Measurements from ENCODE around the gene KCNE5.
"Not testable (repeated sequence)": the region's sequence is repeated elsewhere in the genome, so short reads cannot be mapped to it uniquely, and the experiment has no call there.

KCNE5 gene

DNA sequence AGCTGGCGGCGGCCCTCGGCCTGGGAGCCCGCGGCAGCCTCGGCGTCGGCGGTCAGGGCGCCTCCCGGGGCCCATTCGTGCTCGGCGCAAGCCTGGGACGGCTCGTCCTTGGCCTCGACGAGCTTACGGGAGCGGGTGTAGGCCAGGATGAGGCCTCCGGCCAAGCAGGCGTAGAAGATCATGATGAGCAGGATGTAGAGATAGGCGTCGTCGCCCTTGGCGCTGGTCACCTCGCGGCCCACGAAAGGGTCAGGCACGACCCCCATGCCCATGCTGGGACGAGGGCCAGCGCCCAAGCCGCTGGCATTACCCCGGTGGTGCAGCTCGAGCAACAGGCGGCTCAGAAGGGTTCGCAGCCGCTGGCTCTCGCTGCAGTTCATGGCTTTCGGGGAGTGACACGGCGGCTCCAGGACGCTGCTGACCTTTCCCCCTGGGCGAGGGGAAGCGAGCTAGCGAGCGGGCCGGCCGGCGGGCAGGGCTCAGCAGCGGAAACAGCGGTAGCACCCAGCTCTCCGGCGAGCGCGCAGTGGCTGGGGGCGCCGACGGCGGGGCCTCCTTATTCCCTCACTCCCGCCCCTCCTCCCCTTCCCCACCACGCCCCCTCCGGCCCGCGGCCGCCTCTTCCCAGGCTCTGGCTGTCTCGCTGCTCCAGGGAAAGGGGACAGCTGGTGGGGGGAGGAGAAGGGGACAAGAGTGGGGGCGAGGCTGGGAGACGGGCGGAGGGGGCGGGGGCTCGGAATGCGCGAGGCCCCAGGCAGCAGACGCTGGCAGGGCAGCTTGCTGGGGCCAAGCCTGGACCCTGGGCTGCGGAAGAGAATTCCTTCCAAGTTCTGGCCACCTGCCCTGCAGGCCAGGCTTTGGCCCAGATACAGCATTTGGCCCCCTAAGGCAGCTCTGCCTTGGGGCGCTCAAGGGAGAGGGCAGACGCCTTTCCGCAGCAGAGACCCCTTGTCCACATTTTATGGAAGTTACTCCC lies at the start of gene KCNE5:
TSS of gene KCNE5 (minus strand) at position 532 of the 976 bp plus-strand sequence. CDS start at position 380, 152 bp downstream.
- Histone ChIP-seq H2AFZ (ENCODE audit: low read length) (no peak within 1 kb of the TSS), H3K36me3 (replicated peaks; ENCODE audit: insufficient read depth, low read length) (no peaks in the 10 kb centered on the region), H4K20me1 (ENCODE audit: insufficient read depth, low read length) (no peaks in the 10 kb centered on the region), H3K9me2 (replicated peaks; ENCODE audit: insufficient read depth, low read length) (no peaks in the 10 kb centered on the region), H3K4me3 (ENCODE audit: low read length) (no peak within 1 kb of the TSS), H3K9ac (ENCODE audit: low read length) (no peak within 1 kb of the TSS), H3K27ac (ENCODE audit: low read length) (no peak within 1 kb of the TSS), H3F3A (ENCODE audit: insufficient read depth, low read length) (no peaks in the 10 kb centered on the region), H3K4me2 (ENCODE audit: low read depth, low read length) (no peak within 1 kb of the TSS), H3K9me3 (replicated peaks; ENCODE audit: insufficient read depth, low read length) (no peaks in the 10 kb centered on the region), H3K27me3 (replicated peaks; ENCODE audit: insufficient read depth, low read length) (no peaks in the 10 kb centered on the region), H3K79me2 (ENCODE audit: low read length) (no peaks in the 10 kb centered on the region), H3K4me1 (ENCODE audit: low read length) (no peaks in the 10 kb centered on the region)
- no peak for TF ChIP-seq EZH2 (optimal IDR thresholded peaks at IDR 0.05; ENCODE audit: low read depth, low read length)
- no peak for TF ChIP-seq EZH2phosphoT487 (IDR thresholded peaks at IDR 0.05; ENCODE audit: low read length)
- TF ChIP-seq CTCF (IDR thresholded peaks at IDR 0.05; ENCODE audit: low read length) = no peak
- no peak for DNase-seq

DNA sequence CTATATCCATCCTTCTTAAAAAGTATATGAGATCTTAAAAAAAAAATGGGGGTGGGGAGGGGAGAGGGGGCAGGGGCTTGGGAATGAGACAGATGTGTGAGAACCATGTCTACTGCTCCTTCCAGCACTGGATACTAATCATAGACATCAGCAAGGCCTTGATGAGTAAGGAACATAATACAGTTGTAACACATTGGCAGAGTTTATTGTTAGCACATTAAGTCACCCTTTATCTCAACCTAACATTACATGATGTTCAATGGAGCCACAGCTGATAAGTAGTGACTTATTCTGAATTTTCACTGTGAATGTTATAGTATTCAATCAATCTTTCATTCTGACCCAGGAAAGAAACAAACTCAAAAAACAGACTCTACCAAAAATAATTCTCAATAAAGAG lies 47.3 kb upstream of the KCNE5 start:
- Histone ChIP-seq H3K9ac (ENCODE audit: low read length) (no peak overlapping the region), H3K27me3 (replicated peaks; ENCODE audit: insufficient read depth, low read length) (no peaks in the 10 kb centered on the region), H3K79me2 (ENCODE audit: low read length) (no peaks in the 10 kb centered on the region), H3K9me3 (replicated peaks; ENCODE audit: insufficient read depth, low read length) (no peaks in the 10 kb centered on the region), H3K9me2 (replicated peaks; ENCODE audit: insufficient read depth, low read length) (no peaks in the 10 kb centered on the region), H3K36me3 (replicated peaks; ENCODE audit: insufficient read depth, low read length) (no peaks in the 10 kb centered on the region), H3K4me3 (ENCODE audit: low read length) (no peak overlapping the region), H3K4me2 (ENCODE audit: low read depth, low read length) (no peak overlapping the region), H3K27ac (ENCODE audit: low read length) (no peak overlapping the region), H3F3A (ENCODE audit: insufficient read depth, low read length) (no peaks in the 10 kb centered on the region), H2AFZ (ENCODE audit: low read length) (no peak overlapping the region), H3K4me1 (ENCODE audit: low read length) (no peaks in the 10 kb centered on the region), H4K20me1 (ENCODE audit: insufficient read depth, low read length) (no peaks in the 10 kb centered on the region)
- no peak for TF ChIP-seq EZH2phosphoT487 (IDR thresholded peaks at IDR 0.05; ENCODE audit: low read length)
- no peak for TF ChIP-seq CTCF (IDR thresholded peaks at IDR 0.05; ENCODE audit: low read length)
- no peak for TF ChIP-seq EZH2 (optimal IDR thresholded peaks at IDR 0.05; ENCODE audit: low read depth, low read length)
- no peak for DNase-seq

GRCh38 chrX:109671170-109671569 lies 46.2 kb upstream of the KCNE5 start:
- H3K79me2 ChIP-seq (ENCODE audit: low read length); H3K9me3 ChIP-seq (replicated peaks; ENCODE audit: insufficient read depth, low read length); H3K9me2 ChIP-seq (replicated peaks; ENCODE audit: insufficient read depth, low read length); H3K4me1 ChIP-seq (ENCODE audit: low read length); H3K9ac ChIP-seq (ENCODE audit: low read length); DNase-seq; H3K4me3 ChIP-seq (ENCODE audit: low read length); H3K27ac ChIP-seq (ENCODE audit: low read length); H3K36me3 ChIP-seq (replicated peaks; ENCODE audit: insufficient read depth, low read length); H4K20me1 ChIP-seq (ENCODE audit: insufficient read depth, low read length); H3K27me3 ChIP-seq (replicated peaks; ENCODE audit: insufficient read depth, low read length); H2AFZ ChIP-seq (ENCODE audit: low read length); H3F3A ChIP-seq (ENCODE audit: insufficient read depth, low read length); H3K4me2 ChIP-seq (ENCODE audit: low read depth, low read length): not testable (repeated sequence)

DNA sequence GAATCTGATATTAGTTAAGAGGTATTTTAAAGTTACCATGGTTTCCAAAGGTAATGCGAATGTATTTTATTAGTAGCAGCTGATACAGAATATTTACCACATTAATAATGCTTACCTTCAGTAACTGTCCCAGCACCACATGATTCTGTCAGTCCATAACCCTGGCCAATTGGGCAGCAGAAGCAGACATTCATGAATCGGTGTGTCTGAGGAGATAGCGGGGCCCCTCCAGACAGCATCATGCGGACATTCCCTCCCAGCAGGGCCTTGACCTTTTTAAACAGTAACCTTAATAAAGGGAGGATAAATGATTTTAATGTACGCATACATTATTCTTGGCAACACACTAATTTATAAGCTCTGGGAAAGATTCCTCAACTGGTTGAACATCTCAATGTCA lies 43.0 kb upstream of the KCNE5 start:
- no peak overlapping the region for H3K4me2 ChIP-seq (ENCODE audit: low read depth, low read length)
- no peaks in the 10 kb centered on the region for H3K36me3 ChIP-seq (replicated peaks; ENCODE audit: insufficient read depth, low read length)
- DNase-seq = no peak
- H3K9me3 ChIP-seq (replicated peaks; ENCODE audit: insufficient read depth, low read length) = no peaks in the 10 kb centered on the region
- no peaks in the 10 kb centered on the region for H3K27me3 ChIP-seq (replicated peaks; ENCODE audit: insufficient read depth, low read length)
- H3K79me2 ChIP-seq (ENCODE audit: low read length) = no peaks in the 10 kb centered on the region
- H4K20me1 ChIP-seq (ENCODE audit: insufficient read depth, low read length) = no peaks in the 10 kb centered on the region
- H3K27ac ChIP-seq (ENCODE audit: low read length) = no peak overlapping the region
- no peaks in the 10 kb centered on the region for H3K9me2 ChIP-seq (replicated peaks; ENCODE audit: insufficient read depth, low read length)
- TF ChIP-seq EZH2 (optimal IDR thresholded peaks at IDR 0.05; ENCODE audit: low read depth, low read length) = no peak
- TF ChIP-seq EZH2phosphoT487 (IDR thresholded peaks at IDR 0.05; ENCODE audit: low read length) = no peak
- TF ChIP-seq CTCF (IDR thresholded peaks at IDR 0.05; ENCODE audit: low read length) = no peak
- no peaks in the 10 kb centered on the region for H3F3A ChIP-seq (ENCODE audit: insufficient read depth, low read length)
- H3K4me3 ChIP-seq (ENCODE audit: low read length) = no peak overlapping the region
- no peak overlapping the region for H2AFZ ChIP-seq (ENCODE audit: low read length)
- no peak overlapping the region for H3K9ac ChIP-seq (ENCODE audit: low read length)
- H3K4me1 ChIP-seq (ENCODE audit: low read length) = no peaks in the 10 kb centered on the region

Data from MM.1S (cell line).